ENCODE data around the gene TRABD2A. TPM values are rescaled to one million over a fixed set of nuclear protein-coding genes. Genes with fewer than 3 reads are reported as not detected.

Gene TRABD2A
- total RNA-seq, 1 donor from 2014 or later, result not detected

DNA sequence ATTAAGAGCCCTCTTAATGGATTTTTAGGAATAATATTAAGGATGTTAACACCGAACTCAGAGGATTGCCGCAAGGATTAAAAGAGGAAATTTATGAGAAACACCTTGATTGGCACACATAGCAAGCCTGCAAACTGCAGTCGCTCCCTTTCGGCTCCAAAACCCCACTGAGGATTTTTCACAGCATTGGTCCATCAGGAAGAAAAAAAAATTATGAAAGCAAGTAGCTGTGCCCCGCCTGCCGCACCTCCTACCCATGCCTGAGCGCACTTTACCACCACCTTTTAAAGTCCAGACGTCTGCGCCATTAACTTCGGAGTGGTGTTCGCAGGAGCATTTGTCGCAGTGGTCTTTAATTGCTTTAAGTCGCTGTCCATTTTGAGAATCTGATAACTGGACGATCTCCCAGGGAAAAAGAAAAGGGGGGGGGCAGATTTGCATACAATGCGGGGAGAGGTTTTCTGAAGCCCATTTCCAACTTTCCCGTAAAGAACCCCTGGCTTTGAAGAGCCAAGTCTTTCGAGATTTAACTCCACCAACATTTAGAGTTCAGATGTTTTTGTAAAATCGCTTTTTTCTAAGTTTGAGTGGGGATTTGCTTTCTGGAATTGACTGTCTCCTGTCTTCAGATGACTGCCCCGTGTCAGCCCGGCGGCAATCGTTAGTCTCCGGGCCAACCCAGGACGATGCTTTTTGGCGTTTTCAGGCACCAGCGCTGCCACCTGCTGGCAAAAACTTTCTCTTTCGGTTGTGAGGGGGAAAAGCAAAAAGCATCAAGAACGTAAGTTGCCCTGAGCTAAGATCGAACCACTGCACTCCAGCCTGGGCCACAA, 913 bp upstream of the TRABD2A start:
- H3K36me3 Mint-ChIP-seq (ENCODE audit: unreplicated experiment), result no peaks in the 10 kb centered on the region
- H3K4me3 Mint-ChIP-seq (ENCODE audit: unreplicated experiment), result peak overlapping the region; percentile 90
- no peaks in the 10 kb centered on the region for H3K9me3 Mint-ChIP-seq (ENCODE audit: unreplicated experiment)
- peaks cover 22% of the 10 kb centered on the region for H3K27me3 Mint-ChIP-seq (ENCODE audit: unreplicated experiment)
- DNase-seq, result peak; percentile 83
- TF ChIP-seq CTCF (IDR thresholded peaks at IDR 0.05; ENCODE audit: partially characterized antibody, unreplicated experiment), result peak; percentile 61
- peaks cover 12% of the 10 kb centered on the region for H3K4me1 Mint-ChIP-seq (ENCODE audit: low read depth, unreplicated experiment)
- H3K27ac Mint-ChIP-seq (ENCODE audit: unreplicated experiment), result peak overlapping the region; percentile 10

DNA sequence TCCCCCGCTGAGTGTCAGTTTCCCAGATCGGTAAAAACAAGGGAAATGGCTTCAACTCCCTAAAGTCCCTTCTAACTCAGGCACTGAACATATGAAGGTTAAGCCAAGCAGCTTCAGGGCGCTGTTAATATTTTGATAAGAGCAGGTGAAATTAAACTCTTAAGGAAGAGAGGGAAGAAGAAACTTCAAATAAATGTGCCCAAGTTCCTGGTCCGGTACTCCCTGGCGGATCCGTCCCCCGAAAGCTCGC, 564 bp downstream of the TRABD2A start:
- peaks cover 1% of the 10 kb centered on the region for H3K9me3 Mint-ChIP-seq (ENCODE audit: unreplicated experiment)
- H3K36me3 Mint-ChIP-seq (ENCODE audit: unreplicated experiment), result peaks cover 1% of the 10 kb centered on the region
- peaks cover 19% of the 10 kb centered on the region for H3K27me3 Mint-ChIP-seq (ENCODE audit: unreplicated experiment)
- peaks cover 12% of the 10 kb centered on the region for H3K4me1 Mint-ChIP-seq (ENCODE audit: low read depth, unreplicated experiment)
- TF ChIP-seq CTCF (IDR thresholded peaks at IDR 0.05; ENCODE audit: partially characterized antibody, unreplicated experiment), result no peak
- DNase-seq, result no peak
- no peak overlapping the region for H3K27ac Mint-ChIP-seq (ENCODE audit: unreplicated experiment)
- peak overlapping the region; percentile 91 for H3K4me3 Mint-ChIP-seq (ENCODE audit: unreplicated experiment)

GRCh38 chr2:84879584-84880394, 1.1 kb downstream of the TRABD2A start:
- H3K27ac Mint-ChIP-seq (ENCODE audit: unreplicated experiment), result no peak overlapping the region
- H3K36me3 Mint-ChIP-seq (ENCODE audit: unreplicated experiment), result peaks cover 7% of the 10 kb centered on the region
- H3K27me3 Mint-ChIP-seq (ENCODE audit: unreplicated experiment), result peaks cover 23% of the 10 kb centered on the region
- DNase-seq, result peak; percentile 39
- peaks cover 12% of the 10 kb centered on the region for H3K4me1 Mint-ChIP-seq (ENCODE audit: low read depth, unreplicated experiment)
- H3K9me3 Mint-ChIP-seq (ENCODE audit: unreplicated experiment), result peaks cover 6% of the 10 kb centered on the region
- no peak for TF ChIP-seq CTCF (IDR thresholded peaks at IDR 0.05; ENCODE audit: partially characterized antibody, unreplicated experiment)
- H3K4me3 Mint-ChIP-seq (ENCODE audit: unreplicated experiment), result peak overlapping the region; percentile 91

GRCh38 chr2:84878896-84879583, 1.8 kb downstream of the TRABD2A start:
- Mint-ChIP-seq H3K4me3 (ENCODE audit: unreplicated experiment) (no peak overlapping the region), H3K9me3 (ENCODE audit: unreplicated experiment) (peaks cover 8% of the 10 kb centered on the region), H3K27ac (ENCODE audit: unreplicated experiment) (no peak overlapping the region), H3K4me1 (ENCODE audit: low read depth, unreplicated experiment) (peaks cover 12% of the 10 kb centered on the region), H3K36me3 (ENCODE audit: unreplicated experiment) (peaks cover 8% of the 10 kb centered on the region), H3K27me3 (ENCODE audit: unreplicated experiment) (peaks cover 27% of the 10 kb centered on the region)
- no peak for TF ChIP-seq CTCF (IDR thresholded peaks at IDR 0.05; ENCODE audit: partially characterized antibody, unreplicated experiment)
- no peak for DNase-seq
